Stimulated activated CD8-positive, alpha-beta memory T cell treated with anti-CD3 and anti-CD28 coated beads, Interleukin-15, amount 100 ng/mL, for 4 hours (primary cell): ENCODE results near the gene UNC5C.

Experiments
- DNase-seq, 2 donors: peaks; one replicate each; pipeline ENCODE4 v3.0.0-alpha.2; 2020; ENCODE audit warnings: low read depth in 2 of 2

The UNC5C gene

DNA sequence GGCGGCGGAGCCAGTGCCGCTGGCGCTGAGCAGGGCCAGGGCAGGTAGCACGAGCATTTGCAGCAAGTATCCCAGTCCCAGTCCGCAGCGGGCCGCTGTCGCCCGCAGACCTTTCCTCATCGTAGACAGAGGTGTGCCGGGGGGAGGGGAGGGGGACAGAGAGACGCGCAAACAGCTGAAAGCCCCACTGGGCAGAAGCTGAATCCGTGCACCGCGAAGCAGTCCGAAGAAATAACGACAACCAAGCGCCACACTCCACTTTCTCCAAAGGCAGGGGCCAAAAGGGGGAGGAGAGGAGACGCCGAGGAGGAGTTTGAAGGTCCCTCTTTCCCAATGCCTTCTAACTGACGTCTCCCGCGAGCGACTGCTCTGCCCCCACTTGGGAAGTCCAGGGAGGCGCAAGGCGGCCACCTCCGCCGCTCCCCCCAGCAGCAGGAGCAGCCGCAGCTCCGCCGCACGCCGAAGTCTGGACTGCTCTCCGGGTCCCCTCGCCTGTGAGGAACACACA, at the start of gene UNC5C:
TSS of gene UNC5C (minus strand) at position 236 of the 508 bp plus-strand sequence.
- DNase-seq: no peak

- no peak for DNase-seq
These were observed 47.9 kb upstream of the UNC5C start for GRCh38 chr4:95596676-95597075.

DNA sequence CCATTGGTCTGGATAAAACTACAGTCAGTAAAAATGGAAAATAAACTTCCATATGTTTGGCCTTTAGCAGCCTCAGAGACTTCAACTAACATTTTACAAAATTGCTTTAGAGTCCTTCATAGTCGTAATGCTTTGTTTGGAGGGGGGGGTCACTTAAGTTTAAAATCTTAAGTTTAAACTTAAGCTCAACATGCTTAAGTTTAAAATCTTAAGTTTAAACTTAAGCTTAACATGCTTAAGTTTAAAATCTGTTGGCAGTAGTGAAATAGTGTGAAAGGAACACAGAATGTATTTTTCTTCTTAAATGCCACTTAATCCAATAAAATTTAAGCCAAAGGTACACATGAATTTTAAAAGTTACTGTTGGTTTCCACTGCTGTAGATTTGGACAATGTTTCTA, 45.9 kb upstream of the UNC5C start:
- no peak for DNase-seq

DNA sequence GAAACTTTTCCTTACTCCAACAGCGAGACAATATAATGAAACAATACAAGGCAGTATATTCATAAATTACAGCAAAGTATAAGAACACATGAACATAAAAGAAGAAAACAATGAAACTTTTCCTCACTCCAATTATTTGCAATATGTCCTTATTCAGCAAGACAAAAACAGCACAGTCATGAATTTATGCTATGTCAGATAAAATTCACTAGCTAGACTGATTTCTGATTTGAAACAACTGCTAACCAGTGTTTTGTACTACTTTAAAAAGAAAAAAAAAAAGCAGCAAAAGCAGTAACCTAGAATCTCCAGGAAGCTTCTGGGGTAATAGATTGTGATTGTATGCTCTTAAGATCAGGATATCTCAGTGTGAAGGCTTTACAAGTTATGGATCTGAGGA, 45.2 kb upstream of the UNC5C start:
- no peak for DNase-seq

GRCh38 chr4:95591278-95591677, 42.5 kb upstream of the UNC5C start:
- DNase-seq: no peak

- no peak for DNase-seq
These were observed 41.8 kb upstream of the UNC5C start for GRCh38 chr4:95590615-95591014.

DNA sequence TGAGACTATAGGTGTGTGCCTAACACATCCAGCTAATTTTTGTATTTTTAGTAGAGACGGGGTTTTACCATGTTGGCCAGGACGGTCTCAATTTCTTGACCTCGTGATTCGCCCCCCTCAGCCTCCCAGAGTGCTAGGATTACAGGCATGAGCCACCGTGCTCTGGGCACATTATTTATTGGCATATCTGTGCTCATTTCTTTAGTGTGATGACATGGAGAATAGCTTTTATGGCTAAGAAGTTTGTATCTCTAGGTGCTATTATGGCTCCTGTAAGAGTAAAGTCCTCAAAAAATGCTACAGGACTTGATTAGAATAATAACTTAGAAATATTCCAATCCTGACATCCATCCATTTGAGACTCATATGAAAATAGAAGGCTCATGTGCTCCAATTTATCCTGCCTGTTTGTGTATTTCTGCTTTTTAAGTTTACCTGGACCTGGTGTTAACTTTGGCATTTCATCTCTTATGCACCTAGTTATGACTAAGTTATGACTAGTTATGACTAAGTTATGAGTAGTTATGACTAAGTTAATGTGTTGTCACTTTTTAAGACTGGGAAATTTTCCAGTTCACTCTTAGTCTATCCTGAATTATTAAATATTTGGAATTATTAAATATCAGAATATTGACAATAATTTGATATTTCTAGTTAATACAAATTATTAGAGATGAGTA, 36.4 kb upstream of the UNC5C start:
- no peak for DNase-seq

DNA sequence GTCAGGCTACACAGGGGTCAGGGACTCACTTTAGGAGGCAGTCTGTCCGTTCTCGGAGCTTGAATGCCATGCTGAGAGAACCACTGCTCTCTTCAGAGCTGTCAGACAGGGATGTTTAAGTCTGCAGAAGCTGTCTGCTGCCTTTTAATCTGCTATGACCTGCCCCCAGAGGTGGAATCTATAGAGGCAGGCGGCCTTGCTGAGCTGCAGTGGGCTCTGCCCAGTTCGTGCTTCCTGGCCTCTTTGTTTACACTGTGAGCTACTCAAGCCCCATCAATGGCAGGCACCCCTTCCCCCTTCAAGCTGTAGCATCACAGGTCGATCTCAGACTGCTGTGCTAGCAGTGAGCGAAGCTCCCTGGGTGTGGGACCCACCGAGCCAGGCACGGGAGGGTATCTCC, 31.5 kb upstream of the UNC5C start:
- no peak for DNase-seq

GRCh38 chr4:95572304-95572991, 23.7 kb upstream of the UNC5C start:
- no peak for DNase-seq

DNA sequence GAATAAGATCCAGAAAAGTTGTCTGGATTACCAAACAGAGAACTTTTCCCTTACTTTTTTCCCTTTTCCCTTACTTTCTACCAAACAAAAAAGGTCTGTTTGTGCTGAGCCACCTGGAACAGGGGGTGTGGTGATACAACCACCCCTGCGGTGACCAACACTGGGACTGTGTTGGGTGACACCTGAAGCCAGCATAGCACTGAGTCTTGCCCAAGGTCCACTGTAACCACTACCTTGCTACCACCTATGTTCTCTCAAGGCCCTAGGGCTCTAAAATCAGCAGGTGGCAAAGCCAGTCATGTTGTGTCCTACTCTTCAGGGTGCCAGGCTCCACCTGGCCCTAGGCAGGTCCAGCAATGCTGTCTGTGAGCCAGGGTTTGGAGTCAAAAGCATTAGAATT, 22.8 kb upstream of the UNC5C start:
- DNase-seq: no peak

GRCh38 chr4:95563638-95564337, 15.0 kb upstream of the UNC5C start:
- no peak for DNase-seq

- DNase-seq: no peak
These were observed 12.0 kb upstream of the UNC5C start for GRCh38 chr4:95560774-95561173.

DNA sequence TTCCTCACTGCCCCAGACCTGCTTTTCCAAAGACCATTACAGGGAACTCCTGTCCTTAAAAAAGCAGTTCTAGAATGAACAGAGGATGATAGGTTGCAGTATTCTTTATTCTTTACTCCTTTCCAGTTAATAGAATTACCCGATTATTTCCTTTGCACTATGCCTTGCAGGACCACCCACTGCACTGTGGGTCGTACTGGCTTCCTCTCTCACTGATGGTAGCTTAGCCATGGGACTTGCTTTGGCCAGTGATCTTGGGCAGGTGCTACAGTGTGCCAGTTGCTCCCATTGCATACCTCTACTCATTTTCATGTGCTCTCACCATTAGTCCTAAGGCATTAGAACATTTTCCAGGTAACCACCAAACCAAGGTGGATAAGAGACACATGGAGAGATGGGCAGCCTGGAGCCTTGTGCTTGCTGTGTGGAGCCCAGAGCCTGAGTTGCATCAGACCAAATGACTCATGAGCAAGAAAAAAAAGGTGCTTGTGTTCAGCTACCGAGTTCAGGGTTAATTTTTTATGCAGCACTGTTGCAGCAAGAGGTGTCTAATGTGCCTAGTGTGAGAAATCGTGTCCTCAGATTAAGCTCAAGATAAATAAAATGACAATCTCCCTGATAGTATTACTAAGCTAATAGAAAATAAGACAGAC, 7.6 kb upstream of the UNC5C start:
- no peak for DNase-seq

GRCh38 chr4:95552942-95553550, 4.3 kb upstream of the UNC5C start:
- no peak for DNase-seq

- no peak for DNase-seq
These were observed 2.9 kb upstream of the UNC5C start for GRCh38 chr4:95551653-95552052.

- no peak for DNase-seq
These were observed 1.6 kb upstream of the UNC5C start for GRCh38 chr4:95550115-95550987.

DNA sequence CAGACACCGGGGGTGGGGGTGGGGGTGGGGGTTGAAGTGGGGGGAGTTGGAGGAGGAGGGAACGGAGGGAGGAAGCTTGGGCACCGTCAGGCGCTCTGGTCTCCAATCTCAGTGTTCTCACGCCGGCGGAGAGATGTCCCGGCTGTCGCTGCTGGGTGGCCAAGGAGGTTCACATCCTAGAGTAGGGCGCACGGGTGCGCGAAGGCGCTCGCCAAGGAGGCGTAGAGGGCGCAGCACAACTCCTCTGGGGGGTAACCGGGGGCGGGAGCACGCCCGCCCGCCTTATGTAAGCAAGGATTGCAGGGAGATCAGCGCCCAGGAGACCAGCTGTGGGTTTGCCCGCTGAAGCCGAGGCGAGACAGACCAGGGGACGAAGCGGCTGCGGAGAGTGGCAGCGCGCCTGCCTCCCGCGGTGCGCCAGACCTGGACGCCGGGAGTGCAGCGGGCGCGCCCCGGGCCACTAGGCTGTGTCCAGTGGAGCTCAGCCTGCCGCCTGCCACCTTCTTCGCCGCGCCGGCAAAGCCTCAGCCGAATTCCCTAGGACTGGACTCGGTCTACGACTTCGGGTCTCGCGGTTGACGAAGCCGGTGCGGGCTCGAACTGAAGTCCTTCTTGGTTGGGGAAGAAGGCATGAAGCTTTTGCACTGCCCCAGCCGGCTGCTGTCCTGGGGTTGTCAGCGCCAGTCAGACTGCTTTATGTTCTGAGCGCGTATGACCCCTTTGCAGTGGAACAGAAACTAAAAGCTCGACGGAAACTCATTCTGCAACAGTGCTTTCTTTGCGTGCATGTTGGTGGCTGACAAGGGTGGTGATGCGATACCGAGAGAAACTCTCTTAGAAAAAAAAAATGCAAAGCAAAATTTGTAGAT, 707 bp upstream of the UNC5C start:
- no peak for DNase-seq

DNA sequence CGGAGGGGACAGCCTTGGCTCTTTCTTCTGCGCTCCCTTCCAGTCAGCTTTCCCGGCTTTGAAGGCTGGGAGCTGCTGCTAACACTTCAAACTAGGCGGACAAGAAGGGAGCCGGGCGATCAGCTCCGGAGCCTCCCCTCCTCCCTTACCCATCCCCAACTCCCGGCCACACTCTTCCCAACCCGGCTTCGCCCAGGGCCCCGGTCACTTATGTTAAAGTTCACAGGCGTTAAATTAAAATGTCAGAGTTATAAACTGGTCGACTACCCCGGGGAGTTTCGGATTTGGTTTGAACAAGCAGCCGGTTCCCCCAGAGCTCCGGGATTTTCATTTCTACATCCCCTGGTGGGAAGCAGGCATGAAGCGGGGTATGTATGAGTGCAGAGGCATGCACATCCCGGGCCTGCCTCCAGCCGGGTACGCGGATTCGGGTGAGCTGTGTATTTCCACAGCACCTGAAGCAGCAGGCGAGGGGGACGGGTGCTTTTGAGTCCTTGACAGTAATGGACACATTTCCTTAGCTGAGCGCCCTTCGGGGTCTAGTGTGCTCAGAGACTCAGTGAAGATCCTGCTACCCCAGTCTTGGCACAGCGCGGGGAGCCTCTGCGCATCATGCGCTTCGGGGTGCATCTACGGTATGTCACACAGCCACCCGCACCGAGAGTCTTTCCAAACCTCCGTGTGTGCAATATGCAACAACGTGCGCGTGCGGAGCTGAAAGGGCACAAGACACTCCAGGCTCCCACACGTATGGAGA, 880 bp downstream of the UNC5C start:
- DNase-seq: no peak
